K562 (cell line): ENCODE data around the gene PRR30. TPM values are rescaled to one million over a fixed set of nuclear protein-coding genes. Genes with fewer than 3 reads are reported as not detected.

ENCODE experiments used
- ATAC-seq: fragments of 200-7000 bp; cut with Tn5 transposase; 3 replicates; pipeline ENCODE4 v1.9.1; 2020; ENCODE audit warnings: moderate library complexity
- BruUV-seq: library from RNA; stranded (reverse); fragments of 400-500 nt; replicated peaks from 2 replicates; lab custom pipeline; 2021; lab: Mats Ljungman, UMichigan
- CTCF ChIA-PET: fragments of 300-600 bp; formaldehyde crosslinking; extraction: SDS; loops from one replicate; lab custom pipeline; 2021; ENCODE audit warnings: low intra/inter-chr PET ratio; lab: Yijun Ruan, JAX
- POLR2A ChIA-PET: fragments of 300-600, 350-650 bp; sonication (Branson Sonifier 250); formaldehyde crosslinking; extraction: SDS; loops from one replicate; lab custom pipeline; 2021; ENCODE audit warnings: antibody characterized with exemption, inconsistent platforms; lab: Yijun Ruan, JAX
- DNase-seq, 4 experiments: peaks; one replicate each; pipeline versions ENCODE4 v3.0.0 to v3.0.0-alpha.2; 2011 to 2018; ENCODE audit warnings: low spot score in 3 of 4, mixed read lengths in 3 of 4; ENCODE audit errors: extremely low read depth in 1 of 4
- FAIRE-seq: peaks from 2 replicates; lab custom pipeline; 2011; peaks lifted over from hg19 to GRCh38; lab: Jason Lieb, UNC
- H2AFZ ChIP-seq: 2 replicates; pipeline ENCODE4 v1.6.0; 2011; ENCODE audit warnings: low read depth, low read length, control low read depth, inconsistent platforms
- H3K27ac ChIP-seq: fragments of 200-600 bp; 3 replicates; pipeline ENCODE4 v1.8.0; 2011; ENCODE audit warnings: low read depth, mild to moderate bottlenecking, control low read depth, inconsistent platforms, low read length, moderate library complexity, mixed read lengths; ENCODE audit errors: extremely low read depth
- H3K27me3 ChIP-seq, 2 experiments: fragments of 300-600 bp in 1 of 2; 2 replicates in 1 of 2; 3 replicates in 1 of 2; pipeline versions ENCODE4 v1.6.0 to v1.8.0; 2011; ENCODE audit warnings: inconsistent platforms in 2 of 2, low read length in 2 of 2, mild to moderate bottlenecking in 1 of 2, mixed read lengths in 1 of 2, moderate library complexity in 1 of 2; ENCODE audit not compliant: control insufficient read depth in 2 of 2, insufficient read depth in 2 of 2
- H3K36me3 ChIP-seq: fragments of 300-600 bp; 3 replicates; pipeline ENCODE4 v1.8.0; 2011; ENCODE audit warnings: mild to moderate bottlenecking, low read length, inconsistent platforms; ENCODE audit not compliant: control insufficient read depth, insufficient read depth
- H3K4me1 ChIP-seq, 2 experiments: fragments of 200-600 bp in 1 of 2; replicated peaks in 1 of 2; 2 replicates in 1 of 2; 3 replicates in 1 of 2; pipeline versions ENCODE4 v1.5.1 to v1.8.0; 2011; ENCODE audit warnings: inconsistent platforms in 2 of 2, low read length in 2 of 2, mild to moderate bottlenecking in 1 of 2, mixed read lengths in 1 of 2, moderate library complexity in 1 of 2; ENCODE audit not compliant: control insufficient read depth in 2 of 2, insufficient read depth in 2 of 2
- H3K4me2 ChIP-seq: 2 replicates; pipeline ENCODE4 v1.6.1; 2011; ENCODE audit warnings: low read length, control low read depth, inconsistent platforms, mixed read lengths; ENCODE audit not compliant: insufficient read depth
- H3K4me3 ChIP-seq: fragments of 200-600 bp; sonication (generic), shearing (Covaris generic); 2 replicates; pipeline ENCODE4 v1.5.1; 2016; ENCODE audit warnings: control low read depth, inconsistent platforms
- H3K79me2 ChIP-seq: fragments of 200-600 bp; 3 replicates; pipeline ENCODE4 v1.8.0; 2011; ENCODE audit warnings: low read length, inconsistent platforms; ENCODE audit not compliant: control insufficient read depth, insufficient read depth
- H3K9ac ChIP-seq, 2 experiments: 2 replicates each; pipeline versions ENCODE4 v1.6.0 to v1.6.1; 2011; ENCODE audit warnings: low read depth in 2 of 2, low read length in 2 of 2, control low read depth in 1 of 2, inconsistent platforms in 1 of 2, mild to moderate bottlenecking in 1 of 2, mixed read lengths in 1 of 2; ENCODE audit not compliant: insufficient read depth in 1 of 2
- H3K9me1 ChIP-seq: one replicate; pipeline ENCODE4 v1.6.0; 2011; ENCODE audit warnings: inconsistent platforms, mild to moderate bottlenecking, low read length, moderate library complexity; ENCODE audit not compliant: control insufficient read depth, insufficient read depth
- H3K9me3 ChIP-seq: replicated peaks from 2 replicates; pipeline ENCODE4 v1.5.1; 2011; ENCODE audit warnings: low read depth, low read length, inconsistent platforms; ENCODE audit not compliant: control insufficient read depth, insufficient read depth
- H4K20me1 ChIP-seq: replicated peaks from 2 replicates; pipeline ENCODE4 v1.6.1; 2011; ENCODE audit warnings: low read length, inconsistent platforms, mixed read lengths; ENCODE audit not compliant: control insufficient read depth, insufficient read depth
- FOXP4 ChIP-seq: sonication (generic); formaldehyde crosslinking; IDR thresholded peaks from 2 replicates; pipeline ENCODE4 v1.8.0; 2022; ENCODE audit warnings: mild to moderate bottlenecking, missing genetic modification reagents, borderline replicate concordance
- HBP1 ChIP-seq: fragments of 450-650 bp; formaldehyde crosslinking; IDR thresholded peaks from 2 replicates; pipeline ENCODE4 v1.4.0; 2022; ENCODE audit warnings: missing genetic modification characterization
- MED1 ChIP-seq: sonication (generic); formaldehyde crosslinking; IDR thresholded peaks from 2 replicates; pipeline ENCODE4 v1.8.1; 2023; ENCODE audit warnings: missing genetic modification reagents, borderline replicate concordance
- MEF2D ChIP-seq: conservative IDR thresholded peaks from 2 replicates; pipeline ENCODE4 v1.6.1; 2016; ENCODE audit warnings: low read depth, missing genetic modification characterization, missing compliant biosample characterization
- NFATC3 ChIP-seq: fragments of 450-650 bp; IDR thresholded peaks from 2 replicates; pipeline ENCODE4 v1.6.1; 2017; ENCODE audit warnings: mild to moderate bottlenecking
- PHF21A ChIP-seq: fragments of 450-650 bp; IDR thresholded peaks from 2 replicates; pipeline ENCODE4 v1.6.1; 2017; ENCODE audit warnings: low read depth, borderline replicate concordance
- YY1 ChIP-seq, 3 experiments: IDR thresholded peaks; 2 replicates each; pipeline ENCODE4 v1.6.1; 2011; ENCODE audit warnings: low read length in 2 of 3, mild to moderate bottlenecking in 2 of 3, moderate library complexity in 2 of 3, borderline replicate concordance in 1 of 3, control low read depth in 1 of 3, low read depth in 1 of 3; ENCODE audit not compliant: insufficient read depth in 3 of 3, insufficient replicate concordance in 2 of 3, control insufficient read depth in 1 of 3, insufficient read length in 1 of 3; ENCODE audit errors: extremely low read depth in 1 of 3
- ZC3H11A ChIP-seq: IDR thresholded peaks from 2 replicates; pipeline ENCODE4 v1.6.1; 2012; ENCODE audit warnings: low read depth, low read length, improper control_type of control experiment
- ZNF444 ChIP-seq: fragments of 250-450 bp; sonication (Bioruptor Pico); IDR thresholded peaks from 2 replicates; pipeline ENCODE4 v1.4.0; 2020; ENCODE audit warnings: mild to moderate bottlenecking, moderate library complexity
- WGBS: fragments of 100-300 bp; shearing (Covaris generic); methylation state at CpG from one replicate; pipeline ENCODE4 v1.1.6; 2016; ENCODE audit warnings: low coverage, mixed read lengths; ENCODE audit not compliant: insufficient coverage; ENCODE audit errors: missing lambda C conversion rate; 5-methylcytosine and 5-hydroxymethylcytosine counted together
- in situ Hi-C: fragments of 300-500 bp; cut with MboI; formaldehyde crosslinking; loops from 4 replicates; pipeline ENCODE4 v1.15.0; 2018; ENCODE audit warnings: inconsistent platforms, mixed read lengths
- intact Hi-C: fragments of 100-400 bp; cut with micrococcal nuclease; formaldehyde crosslinking; loops from 2 replicates; pipeline ENCODE4 v1.14.2; 2022
- polyA plus RNA-seq, 8 experiments: library from polyadenylated mRNA; depleted of rRNA in 4 of 8; stranded (reverse) in 5 of 8; unstranded in 3 of 8; fragments of >200 nt; fragmentation: Nextera tagmentation in 2 of 8; fragmentation: Illumina TruSeq in 1 of 8; extraction: Ambion mirVana in 2 of 8; extraction: Trizol in 1 of 8; gene quantifications; 2 replicates each; pipeline versions ENCODE4 v1.2.1 to v1.2.3, GENCODE V29; 2011 to 2014; ENCODE audit warnings: inconsistent platforms in 1 of 8, missing spikeins in 1 of 8
- total RNA-seq, 7 experiments: library from RNA; depleted of rRNA in 6 of 7; stranded (reverse); fragments of >200 nt in 6 of 7; fragmentation: Illumina TruSeq in 2 of 7; extraction: Trizol in 2 of 7; gene quantifications; 2 replicates each; pipeline versions ENCODE4 v1.2.1 to v1.2.3, GENCODE V29; 2011 to 2021; ENCODE audit warnings: low replicate concordance in 1 of 7
- TF ChIP-seq, protein P1 (sequence below): fragments of 450-650 bp; IDR thresholded peaks from 2 replicates; pipeline ENCODE4 v1.6.1; 2016
- TF ChIP-seq, protein P2 (sequence below): fragments of 450-650 bp; formaldehyde crosslinking; IDR thresholded peaks from 2 replicates; pipeline ENCODE4 v1.4.0; 2020; ENCODE audit warnings: mild to moderate bottlenecking, mixed read lengths

Gene PRR30
- total and polyA plus RNA-seq, 9 of the 15 experiments (the other 6 are each of a cell fraction or from before 2014, with no cell fraction given), result not detected

GRCh38 chr2:27175330-27175729, 36.1 kb upstream of the PRR30 start:
- no peak for DNase-seq
- H3K4me2 ChIP-seq, result no peak overlapping the region
- no peak overlapping the region for H3K27ac ChIP-seq
- no peaks in the 10 kb centered on the region for H3K9me3 ChIP-seq
- no peak overlapping the region for H3K9ac ChIP-seq
- no peak overlapping the region for H3K4me3 ChIP-seq
- no peak for ATAC-seq
- CTCF ChIA-PET, result no interaction called here
- intact Hi-C loops, result no loop called here
- no peak for TF ChIP-seq HBP1 (CRISPR knock-in tag)
- no peak for TF ChIP-seq ZC3H11A
- no peak for TF ChIP-seq MEF2D (tag)
- no peak for TF ChIP-seq NFATC3
- no peak for TF ChIP-seq ZNF444 (CRISPR knock-in tag)
- TF ChIP-seq, protein P1, sequence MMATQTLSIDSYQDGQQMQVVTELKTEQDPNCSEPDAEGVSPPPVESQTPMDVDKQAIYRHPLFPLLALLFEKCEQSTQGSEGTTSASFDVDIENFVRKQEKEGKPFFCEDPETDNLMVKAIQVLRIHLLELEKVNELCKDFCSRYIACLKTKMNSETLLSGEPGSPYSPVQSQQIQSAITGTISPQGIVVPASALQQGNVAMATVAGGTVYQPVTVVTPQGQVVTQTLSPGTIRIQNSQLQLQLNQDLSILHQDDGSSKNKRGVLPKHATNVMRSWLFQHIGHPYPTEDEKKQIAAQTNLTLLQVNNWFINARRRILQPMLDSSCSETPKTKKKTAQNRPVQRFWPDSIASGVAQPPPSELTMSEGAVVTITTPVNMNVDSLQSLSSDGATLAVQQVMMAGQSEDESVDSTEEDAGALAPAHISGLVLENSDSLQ, result no peak
- TF ChIP-seq FOXP4 (CRISPR knock-in tag), result no peak
- no peak for TF ChIP-seq YY1 (IDR thresholded peaks at IDR 0.05; ENCODE audit: borderline replicate concordance in 1 of 3, control insufficient read depth in 1 of 3, extremely low read depth in 1 of 3, insufficient read depth in 3 of 3, insufficient read length in 1 of 3, insufficient replicate concordance in 2 of 3, low read depth in 1 of 3, low read length in 2 of 3)
- TF ChIP-seq, protein P2, sequence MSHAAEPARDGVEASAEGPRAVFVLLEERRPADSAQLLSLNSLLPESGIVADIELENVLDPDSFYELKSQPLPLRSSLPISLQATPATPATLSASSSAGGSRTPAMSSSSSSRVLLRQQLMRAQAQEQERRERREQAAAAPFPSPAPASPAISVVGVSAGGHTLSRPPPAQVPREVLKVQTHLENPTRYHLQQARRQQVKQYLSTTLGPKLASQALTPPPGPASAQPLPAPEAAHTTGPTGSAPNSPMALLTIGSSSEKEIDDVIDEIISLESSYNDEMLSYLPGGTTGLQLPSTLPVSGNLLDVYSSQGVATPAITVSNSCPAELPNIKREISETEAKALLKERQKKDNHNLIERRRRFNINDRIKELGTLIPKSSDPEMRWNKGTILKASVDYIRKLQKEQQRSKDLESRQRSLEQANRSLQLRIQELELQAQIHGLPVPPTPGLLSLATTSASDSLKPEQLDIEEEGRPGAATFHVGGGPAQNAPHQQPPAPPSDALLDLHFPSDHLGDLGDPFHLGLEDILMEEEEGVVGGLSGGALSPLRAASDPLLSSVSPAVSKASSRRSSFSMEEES, result no peak
- TF ChIP-seq MED1 (CRISPR knock-in tag), result no peak
- no peak for TF ChIP-seq PHF21A
- 8% methylated on average over 6 of the region's 8 CpGs for WGBS
- H3K9me1 ChIP-seq, result no peaks in the 10 kb centered on the region
- peaks cover 3 to 6% of the 10 kb centered on the region in 2 experiments; a peak in 3 of 5 replicates for H3K4me1 ChIP-seq
- in situ Hi-C loops, result no loop called here
- peaks cover 17 to 42% of the 10 kb centered on the region in 2 experiments; a peak in 4 of 5 replicates for H3K27me3 ChIP-seq
- no peak overlapping the region for H2AFZ ChIP-seq
- no peaks in the 10 kb centered on the region for H4K20me1 ChIP-seq
- H3K36me3 ChIP-seq, result no peaks in the 10 kb centered on the region
- POLR2A ChIA-PET, result interaction anchor here (0.6 to 1.9 kb wide), 4 partner anchors 11 to 77 kb away, joined by 3 to 8 read pairs (median 4); no protein-coding TSS in a partner anchor
- no peak for FAIRE-seq
- no TSS peak for BruUV-seq
- no peaks in the 10 kb centered on the region for H3K79me2 ChIP-seq
